8988T (cell line): ENCODE results near the gene TMEM54.
"Not testable (repeated sequence)": the region's sequence is repeated elsewhere in the genome, so short reads cannot be mapped to it uniquely, and the experiment has no call there.

Experiments
- DNase-seq: peaks from one replicate; pipeline ENCODE4 v3.0.0; 2011

The TMEM54 gene

GRCh38 chr1:32918179-32918578 lies 17.0 kb upstream of the TMEM54 start:
- DNase-seq, result no peak

- no peak for DNase-seq
These were observed 16.3 kb upstream of the TMEM54 start for GRCh38 chr1:32917521-32917920.

GRCh38 chr1:32915766-32916706 lies 14.8 kb upstream of the TMEM54 start:
- no peak for DNase-seq

GRCh38 chr1:32910319-32910718 lies 9.1 kb upstream of the TMEM54 start:
- DNase-seq, result no peak

- no peak for DNase-seq
These were observed 6.2 kb upstream of the TMEM54 start for GRCh38 chr1:32907435-32907834.

- no peak for DNase-seq
These were observed 5.5 kb upstream of the TMEM54 start for GRCh38 chr1:32906654-32907053.

- not testable (repeated sequence) for DNase-seq
These were observed 4.4 kb upstream of the TMEM54 start for GRCh38 chr1:32905588-32905987.

- no peak for DNase-seq
These were observed 3.6 kb upstream of the TMEM54 start for GRCh38 chr1:32904797-32905196.

GRCh38 chr1:32903991-32904785 lies 3.0 kb upstream of the TMEM54 start:
- DNase-seq, result no peak

- no peak for DNase-seq
These were observed 1.3 kb upstream of the TMEM54 start for GRCh38 chr1:32902535-32902920.

- DNase-seq, result no peak
These were observed 790 bp upstream of the TMEM54 start for GRCh38 chr1:32901823-32902534.

GRCh38 chr1:32900371-32900955 lies 726 bp downstream of the TMEM54 start:
- DNase-seq, result no peak

GRCh38 chr1:32899586-32900296 lies 1.4 kb downstream of the TMEM54 start:
- no peak for DNase-seq

- no peak for DNase-seq
These were observed 2.2 kb downstream of the TMEM54 start for GRCh38 chr1:32898958-32899357.

- DNase-seq, result no peak
These were observed 3.1 kb downstream of the TMEM54 start for GRCh38 chr1:32898056-32898455.

GRCh38 chr1:32897082-32898049 lies 3.8 kb downstream of the TMEM54 start:
- DNase-seq, result no peak

- no peak for DNase-seq
These were observed 4.7 kb downstream of the TMEM54 start for GRCh38 chr1:32896451-32896850.

GRCh38 chr1:32895325-32896215 lies 5.6 kb downstream of the TMEM54 start:
- no peak for DNase-seq

- DNase-seq, result no peak
These were observed 6.5 kb downstream of the TMEM54 start for GRCh38 chr1:32894681-32895080.
